Activated CD8-positive, alpha-beta memory T cell treated with anti-CD3 and anti-CD28 coated beads for 1 hour (primary cell): ENCODE results near the gene BMERB1.
"Not testable (repeated sequence)": the region's sequence is repeated elsewhere in the genome, so short reads cannot be mapped to it uniquely, and the experiment has no call there.

ENCODE experiments used
- DNase-seq, 2 donors: peaks; one replicate each; pipeline ENCODE4 v3.0.0-alpha.2; 2020; ENCODE audit warnings: low read depth in 1 of 2; ENCODE audit errors: extremely low read depth in 1 of 2

BMERB1 gene

DNA sequence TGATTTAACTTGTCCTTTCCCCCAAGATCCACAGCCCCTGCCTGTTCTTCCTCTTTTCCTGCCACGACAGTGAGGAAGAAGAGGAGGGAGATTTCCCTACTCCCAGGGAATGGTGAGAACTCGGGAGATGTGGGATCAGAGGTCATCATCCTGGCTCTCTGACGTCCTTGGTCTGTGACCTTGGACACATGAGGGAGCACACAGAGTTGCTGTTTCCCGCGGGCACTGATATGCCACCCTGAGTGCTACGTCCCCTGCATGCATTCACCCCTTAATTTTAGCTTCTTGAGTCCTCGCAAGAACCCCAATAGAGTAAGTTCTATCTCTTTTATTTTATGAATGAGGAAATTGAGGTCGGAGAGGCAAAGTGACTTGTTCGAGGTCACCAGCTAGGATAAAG, 85.4 kb downstream of the BMERB1 start:
- no peak for DNase-seq

DNA sequence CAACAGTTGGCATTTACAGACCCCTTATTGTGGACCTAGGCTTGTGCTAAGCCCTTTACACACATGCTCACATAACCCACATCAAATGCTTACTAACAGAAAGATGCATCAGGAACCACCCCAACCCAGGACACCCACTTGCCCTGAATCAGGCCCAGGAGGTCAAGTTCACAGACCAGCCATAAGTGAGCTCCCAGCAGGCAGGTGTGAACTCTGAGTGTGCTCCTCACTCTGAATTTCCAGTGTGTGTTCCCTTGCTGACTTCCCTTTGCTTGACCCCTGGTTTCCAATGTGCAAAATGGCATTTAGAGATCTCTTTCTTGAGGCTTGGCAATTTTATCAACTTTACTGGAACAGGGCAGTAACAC, 87.0 kb downstream of the BMERB1 start:
- DNase-seq = no peak

DNA sequence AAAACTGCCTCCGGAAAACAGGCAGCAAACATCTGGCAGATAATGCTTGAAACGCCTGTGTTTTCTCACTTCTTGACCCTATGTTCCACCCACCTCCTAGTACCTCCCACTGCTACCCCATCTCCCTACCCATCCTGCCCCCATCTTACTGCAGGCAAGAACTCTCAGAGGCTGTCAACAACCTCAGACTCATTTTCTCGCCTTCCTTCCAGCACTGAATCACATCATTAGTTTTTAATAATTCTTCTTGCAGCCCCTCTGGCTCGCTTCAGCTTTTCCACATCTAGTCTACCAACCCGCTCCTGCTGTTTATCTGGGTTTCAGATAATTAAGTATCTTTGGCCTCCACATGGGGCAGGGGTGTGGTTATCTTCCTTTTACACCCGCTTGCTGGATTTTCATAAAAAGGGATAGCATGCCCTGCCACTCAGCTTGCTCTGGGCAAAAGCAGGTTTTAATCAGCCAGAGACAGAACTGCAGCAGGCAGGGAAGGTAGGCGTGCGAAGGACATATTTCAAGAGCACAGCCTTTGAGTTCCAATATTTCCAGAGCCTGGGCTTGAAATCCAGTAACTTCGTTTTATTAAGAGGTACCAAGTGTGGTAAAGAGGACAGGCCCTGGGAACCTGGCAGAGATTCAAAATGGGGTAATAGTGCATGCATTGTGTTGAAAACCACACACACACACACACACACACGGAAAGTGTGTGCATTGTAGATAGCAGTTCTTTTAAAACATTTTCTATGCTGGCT, 87.5 kb downstream of the BMERB1 start:
- DNase-seq = no peak

DNA sequence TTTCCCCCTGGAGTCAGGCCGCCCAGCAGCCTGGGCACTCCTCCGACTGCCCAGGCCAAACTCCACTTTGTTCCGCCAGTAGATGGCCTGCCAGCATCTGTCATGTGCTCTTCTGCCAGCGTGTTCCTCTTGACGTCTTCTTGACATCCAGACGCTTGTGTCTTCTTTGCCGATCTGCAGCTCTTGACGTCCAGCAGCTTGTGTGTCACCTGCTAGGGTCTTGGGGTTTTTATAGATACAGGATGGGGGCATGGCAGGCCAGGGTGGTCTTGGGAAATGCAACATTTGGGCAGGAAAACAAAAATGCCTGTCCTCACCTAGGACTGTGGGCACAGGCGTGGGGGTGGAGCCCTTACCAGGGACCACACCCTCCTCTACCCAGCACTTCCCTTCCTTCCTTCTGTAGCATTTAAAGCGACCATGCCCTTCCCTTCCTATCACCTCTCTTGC, 88.7 kb downstream of the BMERB1 start:
- DNase-seq = no peak

DNA sequence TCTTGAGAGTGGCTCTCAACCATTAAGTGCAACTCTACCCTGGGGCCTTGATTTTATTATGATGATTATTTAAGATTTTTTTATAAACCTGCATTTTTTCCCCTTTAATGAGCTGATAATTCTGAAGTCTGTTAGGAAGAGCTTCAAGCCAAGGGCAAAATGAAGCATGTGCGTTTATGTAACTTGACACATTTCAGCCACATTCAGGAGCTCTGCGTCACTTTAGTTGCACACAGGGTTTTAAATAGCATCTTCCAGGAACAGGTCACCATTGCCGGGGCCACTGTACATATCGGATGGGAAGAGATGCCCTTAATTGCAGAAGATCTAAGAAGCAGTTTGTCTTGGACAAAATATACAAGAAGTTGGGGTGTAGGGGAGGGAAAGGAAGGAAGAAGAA, 89.6 kb downstream of the BMERB1 start:
- no peak for DNase-seq

DNA sequence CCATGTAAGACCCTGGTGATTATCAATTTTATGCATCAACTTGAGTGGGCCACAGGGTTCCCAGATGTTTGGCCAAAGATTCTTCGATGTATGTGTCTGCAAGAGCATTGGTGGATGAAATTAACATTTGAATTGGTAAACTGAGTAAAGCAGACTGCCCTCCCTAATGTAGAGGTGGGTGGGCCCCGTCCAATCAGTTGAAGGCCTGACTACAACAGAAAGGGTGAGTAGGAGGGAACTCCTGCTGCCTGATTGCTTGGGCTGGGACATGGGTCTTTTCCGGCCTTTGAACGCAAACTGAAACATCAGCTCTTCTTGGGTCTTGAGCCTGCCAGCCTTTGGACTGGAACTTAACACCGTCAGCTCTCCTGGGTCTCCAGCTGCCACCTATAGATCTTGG, 90.6 kb downstream of the BMERB1 start:
- no peak for DNase-seq

DNA sequence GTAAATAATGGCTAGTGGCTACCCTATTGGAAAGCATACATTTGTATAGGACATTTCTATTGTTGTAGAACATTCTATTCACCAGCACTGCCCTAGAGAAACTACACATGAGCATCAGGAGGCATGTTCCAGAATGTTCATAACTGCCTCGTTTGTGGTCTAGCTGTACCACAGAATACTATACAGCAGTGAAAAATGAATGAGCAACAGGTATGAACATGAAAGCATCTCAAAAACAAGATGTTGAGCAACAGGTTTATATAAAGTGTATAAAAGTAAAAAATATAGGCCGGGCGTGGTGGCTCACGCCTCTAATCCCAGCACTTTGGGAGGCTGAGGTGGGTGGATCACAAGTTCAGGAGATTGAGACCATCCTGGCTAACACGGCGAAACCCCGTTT, 91.7 kb downstream of the BMERB1 start:
- no peak for DNase-seq

DNA sequence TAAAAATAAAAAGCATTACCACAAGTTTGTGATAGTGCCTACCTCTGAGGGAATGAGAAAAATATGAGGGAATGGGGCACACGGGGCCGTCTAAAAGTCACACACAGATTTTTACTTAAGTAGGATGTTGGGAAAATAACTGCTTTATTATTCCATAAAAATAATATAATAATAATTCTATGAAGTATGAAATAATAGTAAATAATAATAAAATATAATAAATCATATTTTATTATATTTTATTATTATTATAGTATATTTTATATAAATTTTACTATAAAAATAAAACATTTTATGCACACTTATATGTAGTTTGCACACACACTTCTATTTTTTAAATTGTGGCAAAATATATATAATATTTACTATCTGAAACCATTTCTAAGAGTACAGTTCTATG, 92.3 kb downstream of the BMERB1 start:
- no peak for DNase-seq

DNA sequence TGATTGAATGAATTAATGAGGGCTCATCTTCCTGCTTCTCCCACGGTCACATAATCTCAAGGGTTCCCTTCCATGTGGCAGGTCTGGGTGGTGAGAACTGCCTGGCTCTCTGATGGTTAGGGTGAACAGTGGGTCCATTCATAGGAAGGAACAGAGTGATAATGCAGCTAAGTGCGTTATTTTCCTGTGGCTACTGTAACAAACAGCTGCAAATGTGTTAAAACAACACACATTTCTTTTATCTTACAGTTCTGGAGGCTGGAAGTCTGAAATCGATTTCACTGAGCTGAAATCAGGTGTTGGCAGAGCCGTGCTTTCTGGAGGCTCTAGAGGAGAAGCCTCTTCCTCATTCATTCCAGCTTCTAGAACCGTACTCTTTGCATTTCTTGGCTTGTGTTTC, 95.3 kb downstream of the BMERB1 start:
- DNase-seq = no peak

DNA sequence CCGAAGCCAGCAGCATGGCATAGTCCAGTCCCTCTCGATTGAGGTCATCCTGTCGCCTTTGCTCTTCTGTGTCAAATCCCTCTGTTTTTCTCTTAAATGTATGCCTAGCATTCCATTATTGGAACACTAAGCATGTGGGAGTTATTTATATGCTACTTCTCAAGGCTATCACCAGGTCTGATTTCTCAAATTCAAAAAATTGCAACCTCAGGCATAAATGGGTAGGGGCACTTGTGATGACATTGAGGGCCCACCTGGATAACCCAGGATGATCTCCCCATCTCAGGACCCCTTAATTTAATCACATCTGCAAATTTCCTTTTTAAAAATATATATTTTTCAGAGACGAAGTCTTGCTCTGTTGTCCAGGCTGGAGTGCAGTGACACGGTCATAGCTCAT, 95.7 kb downstream of the BMERB1 start:
- no peak for DNase-seq

DNA sequence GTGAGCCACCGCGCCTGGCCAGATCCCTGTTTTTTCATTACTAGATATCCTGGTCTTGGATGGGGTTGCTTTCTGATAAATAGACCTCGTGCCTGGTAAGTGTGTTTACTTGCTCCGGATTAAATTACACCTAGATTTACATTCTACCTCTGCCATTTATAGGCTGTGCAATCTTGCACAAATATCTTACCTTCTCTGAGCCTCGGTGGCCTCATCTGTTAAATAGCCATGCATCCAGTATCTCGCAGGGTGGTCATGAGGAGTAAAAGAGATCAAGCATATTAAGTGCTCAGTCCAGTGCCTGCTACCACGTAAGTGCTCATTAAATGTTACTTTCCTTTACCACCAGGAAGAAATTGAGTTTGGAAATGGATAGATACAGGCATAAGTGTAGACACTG, 98.4 kb downstream of the BMERB1 start:
- DNase-seq = no peak

DNA sequence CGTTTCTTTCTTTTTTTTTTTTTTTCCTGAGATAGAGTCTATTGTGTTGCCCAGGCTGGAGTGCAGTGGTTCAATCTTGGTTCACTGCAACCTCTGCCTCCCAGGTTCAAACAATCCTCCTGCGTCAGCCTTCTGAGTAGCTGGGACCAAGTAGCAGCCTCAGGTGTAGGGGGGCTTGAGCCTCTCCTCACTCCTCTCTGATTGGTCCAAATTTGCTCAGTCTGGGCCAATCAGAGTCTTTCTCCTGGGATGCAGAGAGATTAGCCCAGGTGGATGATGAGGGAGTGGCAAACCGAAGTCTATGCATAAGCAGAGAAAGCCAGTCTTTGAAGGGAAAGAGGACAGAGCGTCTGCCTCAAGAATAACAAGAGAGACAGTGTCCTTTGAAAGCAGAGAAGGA, 99.0 kb downstream of the BMERB1 start:
- DNase-seq = no peak

DNA sequence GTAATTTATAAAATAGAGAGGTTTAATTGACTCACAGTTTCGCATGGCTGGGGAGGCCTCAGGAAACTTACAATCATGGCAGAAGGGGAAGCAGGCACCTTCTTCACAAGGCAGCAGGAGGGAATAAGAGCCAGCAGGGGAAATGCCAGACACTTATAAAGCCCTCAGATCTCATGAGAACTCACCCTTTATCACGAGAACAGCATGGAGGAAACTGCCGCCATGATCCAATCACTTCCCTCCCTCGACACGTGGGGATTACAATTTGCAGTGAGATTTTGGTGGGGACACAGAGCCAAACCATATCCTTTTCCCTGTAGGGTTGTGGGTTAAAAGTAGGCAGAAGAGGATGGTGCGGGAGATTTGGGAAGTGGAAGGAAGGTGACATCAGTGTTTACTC, 101.4 kb downstream of the BMERB1 start:
- DNase-seq = no peak

DNA sequence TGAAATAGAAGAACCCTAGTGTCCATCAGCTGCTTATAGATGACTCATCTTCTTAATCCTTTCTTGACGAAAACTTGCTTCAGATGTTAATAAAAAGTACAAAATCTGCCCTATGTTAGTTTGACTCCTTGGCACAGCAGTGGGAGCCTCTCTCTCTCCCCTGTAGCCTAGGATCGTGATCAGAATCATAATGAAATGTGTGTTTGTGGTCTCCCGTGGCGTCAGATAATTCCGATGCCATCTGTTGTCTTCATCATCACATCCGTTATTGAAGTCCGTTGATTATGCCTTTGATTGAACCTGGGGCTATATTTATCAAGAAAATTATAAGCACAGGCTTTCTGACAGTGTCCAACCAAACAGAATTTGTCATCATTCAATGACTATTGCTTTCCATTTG, 102.5 kb downstream of the BMERB1 start:
- no peak for DNase-seq

DNA sequence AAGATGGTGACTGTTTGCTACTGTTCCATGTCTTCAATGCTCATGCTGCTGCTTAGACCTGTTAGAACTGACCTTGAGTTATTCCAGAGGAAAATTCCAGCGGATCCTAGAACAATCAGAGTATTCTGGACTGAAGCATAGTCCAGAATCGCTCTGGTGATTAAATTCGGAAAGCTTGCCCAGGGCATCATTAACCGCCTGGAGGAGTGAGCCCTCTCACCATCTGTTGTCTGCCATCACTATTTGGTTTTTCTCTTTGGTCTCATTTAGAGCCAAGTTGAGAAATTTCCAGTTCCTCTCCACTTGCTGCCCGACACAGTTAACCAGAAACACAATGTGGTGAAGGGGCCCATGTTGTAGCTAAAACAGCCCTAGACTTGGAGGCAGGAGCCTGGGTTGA, 104.1 kb downstream of the BMERB1 start:
- no peak for DNase-seq

DNA sequence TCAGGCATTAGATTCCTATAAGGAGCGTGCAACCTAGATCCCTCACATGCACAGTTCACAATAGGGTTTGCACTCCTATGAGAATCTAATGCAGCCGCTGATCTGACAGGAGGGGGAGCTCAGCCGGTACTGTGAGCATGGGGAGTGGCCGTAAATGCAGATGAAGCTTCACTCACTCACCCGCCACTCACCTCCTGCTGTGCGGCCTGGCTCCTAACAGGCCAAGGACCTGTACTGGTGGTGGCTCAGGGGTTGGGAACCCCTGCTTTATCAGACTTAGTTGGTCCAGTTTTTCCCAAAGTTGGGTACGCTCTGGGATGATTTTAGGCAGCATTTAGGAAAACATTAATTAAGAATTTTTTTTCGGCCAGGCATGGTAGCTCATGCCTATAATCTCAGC, 104.8 kb downstream of the BMERB1 start:
- DNase-seq = no peak

DNA sequence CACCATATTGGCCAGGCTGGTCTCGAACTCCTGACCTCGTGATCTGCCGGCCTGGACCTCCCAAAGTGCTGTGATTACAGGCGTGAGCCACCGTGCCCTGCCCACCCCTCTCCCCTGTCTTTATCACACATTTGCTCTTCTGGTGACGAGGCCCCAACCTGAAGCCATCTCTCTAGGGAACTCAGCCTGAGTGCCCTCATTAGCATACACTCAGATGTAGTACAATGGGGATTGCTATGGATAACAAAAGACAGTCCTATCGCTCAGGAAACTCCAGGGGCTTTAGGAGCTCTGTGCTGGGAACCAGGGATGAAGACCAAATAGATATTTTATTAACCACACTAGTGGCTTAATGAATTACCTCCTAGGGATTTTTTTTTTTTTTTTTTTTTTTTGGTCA, 107.9 kb downstream of the BMERB1 start:
- no peak for DNase-seq

DNA sequence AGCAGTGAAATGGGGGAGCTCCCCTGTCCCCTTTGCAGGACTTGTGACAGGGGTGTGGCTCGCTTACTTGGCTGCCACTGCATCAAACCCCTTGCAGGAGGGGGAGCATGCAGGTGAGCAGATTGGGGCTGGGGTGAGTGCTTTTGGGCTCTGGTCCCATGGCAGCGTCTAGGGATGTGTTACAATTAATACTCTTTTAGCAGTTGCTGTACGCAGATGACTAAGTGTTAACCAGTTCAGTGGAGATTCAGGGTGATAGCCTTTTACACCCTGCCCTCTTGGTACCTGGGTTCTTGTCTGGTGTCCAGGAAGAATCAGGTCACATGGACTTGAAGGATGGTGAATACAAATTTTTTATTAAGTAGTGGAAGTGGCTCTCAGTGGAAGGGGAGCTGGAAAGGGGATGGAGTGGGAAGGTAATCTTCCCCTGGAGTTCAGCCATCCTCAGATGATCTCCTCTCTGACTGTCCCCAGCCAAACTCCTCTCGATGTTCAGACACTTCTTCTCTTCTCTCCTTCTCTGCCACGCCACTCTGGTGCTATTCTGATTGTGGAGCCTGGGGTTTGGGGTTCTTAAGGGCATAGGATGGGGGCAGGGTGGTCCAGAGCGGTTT, 108.5 kb downstream of the BMERB1 start:
- no peak for DNase-seq

DNA sequence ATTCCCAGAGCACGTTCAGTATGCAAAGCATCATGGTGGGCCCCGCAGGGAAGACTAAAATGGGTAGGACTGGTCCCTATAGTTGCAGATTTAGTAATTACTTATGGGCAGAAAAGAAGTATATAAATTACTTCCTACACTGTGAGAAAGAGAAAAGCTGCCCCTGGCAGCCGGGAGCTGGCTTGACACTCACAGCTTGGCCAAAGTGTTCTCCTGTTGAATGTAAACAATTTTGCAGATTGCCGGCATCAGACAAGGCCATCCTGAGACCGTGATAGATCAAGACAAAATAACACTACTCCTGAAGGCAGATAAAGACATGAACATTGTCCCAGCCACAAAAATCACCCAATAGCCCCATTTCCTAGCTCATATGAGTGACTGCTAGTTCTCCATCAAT, 110.0 kb downstream of the BMERB1 start:
- no peak for DNase-seq

DNA sequence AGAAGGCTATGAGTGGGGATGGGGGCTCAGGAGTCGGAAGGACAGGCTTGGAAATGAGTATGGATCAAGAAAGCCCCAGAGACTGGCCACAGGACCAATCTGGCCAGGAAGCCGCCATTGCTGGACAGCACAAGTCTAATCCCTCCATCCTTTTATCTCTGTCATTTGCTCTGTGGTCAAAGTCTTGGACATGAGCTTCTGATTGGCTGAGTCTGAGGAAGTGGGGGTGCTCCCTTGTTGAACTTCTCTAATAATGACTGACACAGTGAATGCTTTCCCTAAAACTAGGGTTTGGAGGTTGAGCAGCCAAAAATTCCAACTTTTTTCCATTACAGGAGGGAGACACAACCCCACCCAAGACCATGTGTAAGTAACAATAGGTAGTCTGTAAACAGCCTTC, 111.2 kb downstream of the BMERB1 start:
- no peak for DNase-seq

DNA sequence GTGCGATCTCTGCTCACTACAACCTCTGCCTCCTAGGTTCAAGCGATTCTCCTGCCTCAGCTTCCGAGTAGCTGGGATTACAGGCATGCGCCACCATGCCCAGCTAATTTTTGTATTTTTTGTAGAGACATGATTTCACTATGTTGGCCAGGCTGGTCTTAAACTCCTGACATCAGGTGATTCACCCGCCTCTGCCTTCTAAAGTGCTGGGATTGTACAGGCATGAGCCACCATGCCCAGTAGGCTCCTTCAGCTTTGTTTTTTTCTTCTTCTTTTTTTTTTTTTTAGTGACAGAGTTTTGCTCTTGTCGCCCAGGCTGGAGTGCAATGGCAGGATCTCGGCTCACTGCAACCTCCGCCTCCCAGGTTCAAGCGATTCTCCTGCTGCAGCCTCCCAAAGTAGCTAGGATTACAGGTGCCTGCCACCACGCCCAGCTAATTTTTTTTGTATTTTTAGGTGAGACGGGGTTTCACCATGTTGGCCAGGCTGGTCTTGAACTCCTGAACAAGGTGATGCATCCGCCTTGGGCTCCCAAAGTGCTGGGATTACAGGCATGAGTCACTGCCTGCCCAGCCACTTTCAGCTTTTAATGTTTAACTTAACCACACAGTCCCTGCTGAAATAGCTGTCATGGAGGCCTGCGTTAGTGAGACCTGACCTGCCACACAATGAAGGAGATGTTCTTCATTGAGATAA, 112.8 kb downstream of the BMERB1 start:
- not testable (repeated sequence) for DNase-seq

DNA sequence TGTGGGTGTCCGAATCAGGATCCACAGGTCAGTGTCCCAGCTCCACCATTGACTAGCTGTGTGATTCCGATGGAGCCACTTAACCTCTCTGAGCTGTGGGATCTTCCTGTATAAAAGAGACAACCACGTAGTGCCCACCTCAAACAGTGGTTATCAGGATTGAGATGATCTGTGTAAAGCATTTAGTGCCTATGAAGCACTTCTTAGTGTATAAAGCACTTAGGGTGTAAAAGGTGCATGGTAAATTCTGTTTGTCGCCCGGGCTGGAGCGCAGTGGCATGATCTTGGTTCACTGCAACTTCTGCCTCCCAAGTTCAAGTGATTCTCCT, 113.3 kb downstream of the BMERB1 start:
- DNase-seq = no peak
